Measurements from ENCODE around the gene APOA1. TPM values are rescaled to one million over a fixed set of nuclear protein-coding genes. Genes with fewer than 3 reads are reported as not detected.

APOA1 gene
- polyA plus RNA-seq, 4 donors = 53.5 to 128 (median 89.6) TPM

GRCh38 chr11:116860303-116860702 is 22.9 kb upstream of the APOA1 start:
- DNase-seq (ENCODE audit: low read depth in 4 of 4, low spot score in 3 of 4) = no peak

- no peak for DNase-seq (ENCODE audit: low read depth in 4 of 4, low spot score in 3 of 4)
These were observed 21.8 kb upstream of the APOA1 start for GRCh38 chr11:116859175-116859574.

- no peak for DNase-seq (ENCODE audit: low read depth in 4 of 4, low spot score in 3 of 4)
These were observed 20.5 kb upstream of the APOA1 start for GRCh38 chr11:116857936-116858335.

- no peak for DNase-seq (ENCODE audit: low read depth in 4 of 4, low spot score in 3 of 4)
These were observed 19.9 kb upstream of the APOA1 start for GRCh38 chr11:116857316-116857715.

GRCh38 chr11:116856423-116856822 is 19.0 kb upstream of the APOA1 start:
- DNase-seq (ENCODE audit: low read depth in 4 of 4, low spot score in 3 of 4) = no peak

GRCh38 chr11:116855413-116855812 is 18.0 kb upstream of the APOA1 start:
- no peak for DNase-seq (ENCODE audit: low read depth in 4 of 4, low spot score in 3 of 4)

GRCh38 chr11:116853461-116854073 is 16.1 kb upstream of the APOA1 start:
- DNase-seq (ENCODE audit: low read depth in 4 of 4, low spot score in 3 of 4) = no peak

- no peak for DNase-seq (ENCODE audit: low read depth in 4 of 4, low spot score in 3 of 4)
These were observed 15.0 kb upstream of the APOA1 start for GRCh38 chr11:116852261-116853031.

- DNase-seq (ENCODE audit: low read depth in 4 of 4, low spot score in 3 of 4) = no peak
These were observed 14.2 kb upstream of the APOA1 start for GRCh38 chr11:116851626-116852025.

GRCh38 chr11:116849486-116849885 is 12.1 kb upstream of the APOA1 start:
- DNase-seq (ENCODE audit: low read depth in 4 of 4, low spot score in 3 of 4) = no peak

- DNase-seq (ENCODE audit: low read depth in 4 of 4, low spot score in 3 of 4) = no peak
These were observed 11.6 kb upstream of the APOA1 start for GRCh38 chr11:116849060-116849459.

GRCh38 chr11:116847612-116848011 is 10.2 kb upstream of the APOA1 start:
- no peak for DNase-seq (ENCODE audit: low read depth in 4 of 4, low spot score in 3 of 4)

- DNase-seq (ENCODE audit: low read depth in 4 of 4, low spot score in 3 of 4) = no peak
These were observed 7.3 kb upstream of the APOA1 start for GRCh38 chr11:116844722-116845121.

GRCh38 chr11:116843661-116844060 is 6.2 kb upstream of the APOA1 start:
- DNase-seq (ENCODE audit: low read depth in 4 of 4, low spot score in 3 of 4) = no peak

- no peak for DNase-seq (ENCODE audit: low read depth in 4 of 4, low spot score in 3 of 4)
These were observed 5.5 kb upstream of the APOA1 start for GRCh38 chr11:116842909-116843308.

- no peak for DNase-seq (ENCODE audit: low read depth in 4 of 4, low spot score in 3 of 4)
These were observed 4.7 kb upstream of the APOA1 start for GRCh38 chr11:116842117-116842516.

GRCh38 chr11:116840746-116841296 is 3.4 kb upstream of the APOA1 start:
- DNase-seq (ENCODE audit: low read depth in 4 of 4, low spot score in 3 of 4) = no peak

- no peak for DNase-seq (ENCODE audit: low read depth in 4 of 4, low spot score in 3 of 4)
These were observed 2.9 kb upstream of the APOA1 start for GRCh38 chr11:116840224-116840745.

GRCh38 chr11:116838321-116839084 is 1.1 kb upstream of the APOA1 start:
- no peak for DNase-seq (ENCODE audit: low read depth in 4 of 4, low spot score in 3 of 4)

GRCh38 chr11:116836632-116836991 is 810 bp downstream of the APOA1 start:
- DNase-seq (ENCODE audit: low read depth in 4 of 4, low spot score in 3 of 4) = no peak

Measured in left renal pelvis (tissue), 4 donors.